HG02981 (cell line): Measurements from ENCODE around the gene VOPP1.

ENCODE experiments used
- ATAC-seq: cut with Tn5 transposase; IDR thresholded peaks from one replicate; pipeline ENCODE4 v1.9.1; 2021; ENCODE audit warnings: mild to moderate bottlenecking, moderate library complexity; ENCODE audit not compliant: unreplicated experiment

The VOPP1 gene

DNA sequence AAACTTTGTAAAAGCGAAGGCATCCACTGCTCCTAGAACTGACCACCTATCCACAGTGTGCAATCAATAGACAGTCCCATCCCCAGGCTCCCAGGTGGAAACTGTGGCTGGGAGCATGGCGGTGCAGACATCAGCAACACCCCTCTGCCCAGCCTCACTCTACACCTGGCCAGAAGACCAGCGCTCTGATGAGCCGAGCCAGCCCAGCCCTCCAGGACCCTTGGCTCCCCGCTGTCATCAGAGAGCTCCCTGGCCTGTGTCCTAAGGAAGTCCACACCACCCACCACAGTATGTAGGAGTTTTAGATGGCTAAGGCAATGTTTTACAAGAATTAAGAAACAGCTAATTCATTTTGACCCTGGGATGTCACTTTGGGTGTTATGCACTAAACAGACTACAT lies 81.0 kb downstream of the VOPP1 start:
- no peak for ATAC-seq

DNA sequence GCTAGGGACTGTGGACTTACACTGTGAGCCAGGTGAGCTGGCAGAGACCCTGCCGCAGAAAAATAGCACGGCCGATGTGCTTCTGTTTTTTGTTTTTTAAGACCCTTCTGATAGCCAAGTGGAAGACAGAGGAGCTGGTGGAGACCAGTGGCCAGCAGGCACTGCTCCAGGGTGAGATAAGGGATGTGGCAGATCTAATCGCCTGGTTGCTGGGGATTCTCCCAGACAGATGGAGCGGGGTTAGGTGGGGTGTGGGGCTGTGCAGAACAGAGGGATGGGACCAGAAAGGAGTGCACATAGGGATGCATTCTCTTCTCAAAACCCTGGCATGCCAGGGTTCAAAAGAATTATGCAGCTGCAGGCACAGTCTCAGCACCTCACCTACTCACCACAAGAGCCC lies 82.2 kb downstream of the VOPP1 start:
- no peak for ATAC-seq

DNA sequence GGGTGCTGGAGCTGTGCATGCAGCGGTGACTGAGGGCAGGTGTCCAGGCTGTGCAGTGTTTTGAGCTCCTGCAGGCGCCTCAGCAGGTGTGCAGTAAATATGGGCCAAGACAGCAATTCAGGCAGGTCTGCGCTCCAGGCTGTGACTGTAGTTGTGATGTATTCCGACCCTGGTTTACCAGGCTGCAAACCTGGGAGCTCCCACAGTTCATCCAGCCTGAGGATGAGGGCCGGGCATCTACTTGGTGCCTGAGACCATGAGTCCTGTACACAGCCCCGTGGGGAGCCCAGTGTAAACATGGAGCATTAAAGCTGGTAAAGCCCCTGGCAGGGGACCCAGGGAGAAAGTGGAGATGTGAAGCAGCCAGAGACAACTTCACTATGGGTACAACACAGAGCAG lies 82.8 kb downstream of the VOPP1 start:
- ATAC-seq: no peak

DNA sequence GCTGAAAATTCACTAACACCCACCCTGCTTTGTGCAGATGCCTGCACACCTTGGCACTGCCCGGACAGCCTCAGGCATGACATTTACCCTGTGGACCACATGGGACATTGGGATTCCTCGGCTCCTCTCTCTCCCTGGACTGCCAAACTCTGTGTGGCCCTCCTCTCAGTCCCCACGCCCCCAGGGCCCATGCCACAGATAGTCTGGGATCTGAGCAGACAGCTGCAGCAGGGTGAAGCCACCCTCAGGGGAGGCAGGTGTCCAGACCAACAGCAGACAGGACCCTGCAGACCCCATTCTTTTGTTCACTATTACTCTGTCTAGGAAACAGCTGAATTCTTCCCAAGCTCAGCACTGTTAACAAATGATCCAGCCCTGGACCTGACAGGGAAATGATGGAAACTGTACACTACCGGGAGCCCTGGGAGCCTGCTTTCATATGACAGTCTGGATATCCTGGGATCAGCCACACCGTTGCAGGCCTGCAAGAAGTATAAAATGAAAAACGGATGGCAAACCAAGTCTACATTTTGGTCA lies 83.4 kb downstream of the VOPP1 start:
- no peak for ATAC-seq

DNA sequence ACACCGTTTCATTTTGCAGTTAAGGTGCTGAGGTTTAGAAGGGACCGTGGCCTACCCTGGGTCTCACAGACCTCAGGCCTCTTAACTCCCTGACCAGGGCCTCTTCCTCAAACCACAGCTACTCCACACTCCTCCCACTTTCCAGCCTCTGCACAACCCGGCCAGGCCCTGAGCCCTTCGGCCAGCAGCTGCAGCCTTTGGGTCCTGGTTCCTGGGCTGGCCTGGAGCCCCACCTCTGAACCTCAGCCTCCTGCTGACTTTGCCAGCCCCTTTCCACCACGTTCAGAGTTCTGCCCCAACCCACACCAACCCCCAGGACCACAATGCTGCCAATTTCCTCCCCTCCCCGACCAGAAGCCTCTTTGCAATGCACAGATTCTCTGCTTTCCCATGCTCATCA lies 84.1 kb downstream of the VOPP1 start:
- ATAC-seq: no peak

DNA sequence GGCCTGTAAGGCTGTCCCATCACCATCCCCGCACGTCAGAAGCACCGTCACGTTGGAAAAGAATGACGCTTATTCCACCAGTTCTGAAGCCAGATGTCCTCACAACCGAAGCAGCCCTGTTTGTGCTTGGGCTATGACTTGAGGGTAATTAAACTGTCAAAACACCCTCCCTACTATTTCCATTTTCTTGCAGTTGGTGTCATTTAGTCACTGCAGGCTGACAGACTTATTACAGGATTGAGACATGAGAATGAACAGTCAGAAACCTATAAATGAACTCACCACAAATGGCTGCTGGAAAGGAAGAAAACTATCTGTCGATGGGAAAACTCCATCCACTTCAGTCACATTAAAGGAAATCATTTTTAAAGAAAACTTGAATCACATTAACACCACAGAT lies 85.3 kb downstream of the VOPP1 start:
- no peak for ATAC-seq

DNA sequence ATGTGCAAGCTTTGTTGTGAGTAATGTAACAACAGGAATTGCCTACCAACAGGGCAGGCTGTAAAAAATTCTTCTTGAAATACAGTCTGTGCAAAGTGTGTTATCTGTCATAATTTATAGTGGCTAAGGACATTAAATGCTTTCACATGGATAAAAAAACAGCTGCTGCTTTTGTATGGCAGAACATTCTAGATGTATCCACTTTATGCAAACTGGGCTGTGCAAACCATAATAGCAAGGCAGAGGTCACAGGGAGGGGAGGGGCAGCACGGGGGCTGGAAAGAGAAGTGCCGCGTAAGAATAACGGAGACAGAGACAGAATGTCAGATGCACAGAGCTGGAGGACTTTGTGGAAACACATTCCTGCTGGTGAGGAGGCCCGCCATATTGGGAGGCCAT lies 86.1 kb downstream of the VOPP1 start:
- no peak for ATAC-seq

DNA sequence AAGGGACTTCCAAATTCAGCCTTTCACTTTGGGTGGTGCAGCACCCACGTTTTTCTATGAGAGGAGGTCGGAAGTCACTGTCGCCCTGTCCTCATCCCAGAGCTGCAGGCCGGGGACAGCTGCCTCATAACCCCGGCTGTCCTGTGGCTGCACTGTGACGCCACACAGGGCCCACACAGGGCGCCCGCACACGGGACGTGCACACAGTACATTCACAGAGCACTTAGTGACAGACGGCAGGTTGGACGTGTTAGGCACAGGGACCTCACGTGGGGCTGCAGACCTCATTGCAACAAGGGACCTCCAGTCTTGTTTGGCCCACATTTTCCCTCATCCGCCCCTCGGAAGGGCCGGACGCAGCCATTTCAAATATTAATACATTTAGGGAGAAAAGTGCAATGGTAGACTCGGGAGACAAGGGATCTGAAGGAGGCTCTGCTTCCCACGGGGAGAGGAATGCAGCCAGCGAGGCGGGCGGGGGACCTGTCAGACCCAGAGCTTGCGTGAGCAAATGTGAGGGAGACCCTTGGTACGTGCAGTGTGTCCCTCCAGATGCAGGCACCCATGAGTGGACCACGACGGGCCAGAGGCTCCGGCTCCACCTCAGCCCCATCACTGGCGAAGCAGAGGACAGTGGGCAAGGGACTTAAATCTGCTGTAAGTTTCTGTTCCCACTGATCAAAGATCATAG lies 86.7 kb downstream of the VOPP1 start:
- ATAC-seq: no peak

DNA sequence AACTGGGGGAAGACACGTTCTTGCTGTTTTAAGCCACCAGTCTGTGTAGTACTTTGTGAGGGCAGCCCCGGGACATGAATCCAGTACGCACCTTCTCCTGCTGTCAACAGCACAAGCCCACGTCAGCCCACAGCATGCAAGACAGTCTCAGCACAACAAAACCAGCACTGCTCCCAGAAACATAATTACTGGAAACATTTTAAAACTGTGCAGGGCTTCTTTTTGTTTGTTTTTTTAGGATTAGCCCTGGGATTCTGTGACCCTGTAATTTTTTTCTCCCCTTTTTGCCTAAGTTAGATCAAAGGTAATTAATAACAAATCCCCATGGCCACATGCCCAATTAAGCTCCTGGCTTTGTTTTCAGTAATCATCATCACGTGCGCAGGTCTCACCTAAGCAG lies 87.5 kb downstream of the VOPP1 start:
- no peak for ATAC-seq

DNA sequence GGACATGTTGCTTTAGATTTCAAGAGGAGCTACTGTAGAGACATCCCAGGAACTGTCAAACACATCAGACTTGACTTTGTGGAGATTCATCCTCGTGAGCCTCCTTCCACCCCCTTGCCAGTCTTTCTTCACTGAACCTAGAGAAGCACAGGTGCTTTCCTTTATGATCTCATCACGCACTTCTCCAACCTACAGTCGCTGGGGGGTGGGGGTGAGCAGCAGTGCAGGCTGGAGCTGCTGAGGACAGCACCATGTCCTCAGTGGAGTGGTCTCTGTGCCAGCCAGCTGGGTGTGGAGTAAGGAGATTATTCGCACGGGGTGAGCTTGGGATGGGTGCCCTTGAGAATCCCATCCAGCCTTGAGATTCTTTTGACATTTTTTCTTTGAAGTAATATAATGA lies 88.1 kb downstream of the VOPP1 start:
- no peak for ATAC-seq

DNA sequence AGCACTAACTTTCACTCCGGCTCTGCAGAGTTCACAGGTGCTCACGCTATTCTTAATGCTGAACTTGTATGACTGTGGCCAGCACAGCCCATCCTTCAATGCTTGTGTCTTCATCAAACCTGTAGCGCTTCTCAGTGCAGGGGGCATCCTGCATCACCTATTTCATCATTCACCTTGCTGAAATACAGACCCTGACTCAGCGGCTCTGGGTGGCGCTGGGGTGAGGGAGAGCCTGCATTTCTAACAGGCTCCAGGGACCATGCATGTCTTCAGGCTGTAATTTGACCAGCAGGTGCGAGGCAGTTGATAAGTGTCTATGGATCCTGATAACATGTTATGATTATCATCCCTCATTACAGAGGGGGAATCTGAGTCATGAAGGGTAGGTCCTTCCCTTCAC lies 89.3 kb downstream of the VOPP1 start:
- ATAC-seq: no peak

DNA sequence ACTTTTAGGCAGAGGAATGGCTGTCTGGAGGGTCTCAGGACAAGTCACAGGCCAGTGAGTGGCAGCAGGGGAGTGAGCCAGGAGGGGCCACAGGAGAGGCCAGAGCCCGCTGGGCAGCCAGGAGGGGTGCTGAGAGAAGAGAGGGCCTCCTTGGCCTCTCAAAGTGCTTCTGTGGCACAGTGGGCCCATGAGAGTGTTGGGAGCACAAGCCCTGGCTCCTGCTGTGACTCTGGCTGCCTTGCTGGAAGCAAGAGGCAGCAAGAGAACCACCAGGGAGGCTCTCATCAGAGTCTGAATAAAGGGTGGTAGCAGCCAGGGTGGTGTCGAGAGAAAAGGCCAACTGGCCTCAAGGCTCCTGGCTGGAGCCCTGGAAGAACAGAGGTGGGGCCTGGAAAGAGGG lies 91.1 kb downstream of the VOPP1 start:
- no peak for ATAC-seq

DNA sequence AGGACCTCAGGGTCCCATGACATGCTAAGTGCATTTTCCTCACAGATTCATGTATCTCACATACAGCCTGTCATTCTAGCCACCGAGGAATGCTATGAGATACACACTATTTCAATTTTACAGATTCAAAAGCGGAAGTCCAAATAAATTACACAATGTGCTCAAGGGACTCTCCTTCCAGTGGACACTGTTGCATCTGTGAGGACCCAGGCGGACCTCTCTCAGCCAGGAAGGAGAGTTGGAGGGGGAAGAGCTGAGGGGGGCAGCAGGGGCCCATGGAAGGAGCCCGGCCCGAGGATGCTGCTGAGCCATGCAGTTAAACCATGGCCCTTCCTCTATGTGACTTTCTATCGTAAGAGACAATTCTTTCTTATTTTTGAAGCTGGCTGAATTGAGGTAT lies 93.6 kb downstream of the VOPP1 start:
- no peak for ATAC-seq

DNA sequence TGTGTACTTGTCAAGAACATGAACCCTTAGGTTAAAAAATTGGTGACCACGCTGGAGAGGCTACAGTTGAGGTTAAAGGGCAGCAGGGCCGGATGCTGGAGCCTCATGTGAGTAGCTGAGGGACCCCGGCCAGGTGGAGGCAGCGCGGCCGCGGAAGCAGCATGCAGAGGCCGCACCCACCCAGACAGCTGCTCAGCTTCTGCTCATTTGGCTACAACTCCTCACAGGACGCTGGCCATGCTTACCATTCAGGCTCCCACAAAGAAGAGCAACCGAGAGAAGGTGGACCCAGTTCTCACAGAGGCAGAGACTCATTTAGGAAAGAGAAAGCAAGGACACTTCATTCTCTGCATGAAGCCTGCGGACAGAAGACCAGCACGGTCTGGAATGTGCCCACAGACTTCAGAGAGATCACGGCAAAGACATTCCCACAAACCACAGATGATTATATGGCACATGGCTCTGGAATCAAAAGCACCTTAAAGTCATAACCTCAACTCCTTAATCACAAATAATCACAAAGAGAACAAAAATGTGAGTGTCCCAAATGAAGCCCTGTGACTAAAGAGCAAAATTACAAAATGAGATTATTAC lies 94.4 kb downstream of the VOPP1 start:
- ATAC-seq: no peak

DNA sequence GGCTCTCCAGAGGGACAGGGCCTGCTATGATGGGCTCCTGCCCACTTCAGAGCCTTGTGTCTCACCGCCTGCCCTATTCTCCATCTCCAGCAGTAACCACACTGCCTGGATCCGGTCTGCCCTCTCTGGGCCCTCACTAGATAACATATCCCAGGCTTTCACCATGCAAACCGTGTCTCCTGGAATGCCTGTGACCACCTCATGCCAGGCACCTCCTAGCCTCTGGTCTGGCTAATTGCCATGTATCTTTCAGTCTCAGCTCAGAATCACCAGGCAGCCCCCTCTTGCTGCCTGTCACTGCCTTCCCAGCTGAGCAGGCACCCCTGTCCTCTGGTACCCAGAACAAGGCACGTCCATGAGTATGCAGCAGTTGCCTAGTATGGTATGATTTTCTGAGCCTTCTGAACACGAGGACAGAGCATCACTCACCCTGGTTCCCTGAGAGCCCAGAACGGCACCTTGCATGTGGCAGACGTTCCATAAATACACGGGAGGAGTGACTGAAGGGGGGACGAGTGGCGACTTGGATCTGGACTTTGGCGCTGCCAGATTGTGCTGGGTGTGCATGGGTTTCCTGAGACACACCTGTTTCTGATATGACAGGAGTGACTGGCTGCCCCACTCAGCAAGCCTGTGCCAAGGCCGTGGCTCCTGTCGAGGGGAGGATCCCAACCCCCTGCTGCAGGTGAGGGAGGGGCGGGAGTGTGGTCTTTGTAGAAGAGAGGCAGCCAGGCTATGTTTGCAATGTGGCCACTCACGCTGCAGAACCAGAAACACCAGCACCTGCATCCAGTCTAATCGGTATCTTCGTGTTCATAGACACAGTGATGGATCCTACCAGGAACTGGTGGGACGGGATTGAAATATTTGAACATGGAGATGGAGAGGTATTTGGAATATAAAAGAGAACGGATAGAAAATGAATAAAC lies 95.2 kb downstream of the VOPP1 start:
- ATAC-seq: no peak

DNA sequence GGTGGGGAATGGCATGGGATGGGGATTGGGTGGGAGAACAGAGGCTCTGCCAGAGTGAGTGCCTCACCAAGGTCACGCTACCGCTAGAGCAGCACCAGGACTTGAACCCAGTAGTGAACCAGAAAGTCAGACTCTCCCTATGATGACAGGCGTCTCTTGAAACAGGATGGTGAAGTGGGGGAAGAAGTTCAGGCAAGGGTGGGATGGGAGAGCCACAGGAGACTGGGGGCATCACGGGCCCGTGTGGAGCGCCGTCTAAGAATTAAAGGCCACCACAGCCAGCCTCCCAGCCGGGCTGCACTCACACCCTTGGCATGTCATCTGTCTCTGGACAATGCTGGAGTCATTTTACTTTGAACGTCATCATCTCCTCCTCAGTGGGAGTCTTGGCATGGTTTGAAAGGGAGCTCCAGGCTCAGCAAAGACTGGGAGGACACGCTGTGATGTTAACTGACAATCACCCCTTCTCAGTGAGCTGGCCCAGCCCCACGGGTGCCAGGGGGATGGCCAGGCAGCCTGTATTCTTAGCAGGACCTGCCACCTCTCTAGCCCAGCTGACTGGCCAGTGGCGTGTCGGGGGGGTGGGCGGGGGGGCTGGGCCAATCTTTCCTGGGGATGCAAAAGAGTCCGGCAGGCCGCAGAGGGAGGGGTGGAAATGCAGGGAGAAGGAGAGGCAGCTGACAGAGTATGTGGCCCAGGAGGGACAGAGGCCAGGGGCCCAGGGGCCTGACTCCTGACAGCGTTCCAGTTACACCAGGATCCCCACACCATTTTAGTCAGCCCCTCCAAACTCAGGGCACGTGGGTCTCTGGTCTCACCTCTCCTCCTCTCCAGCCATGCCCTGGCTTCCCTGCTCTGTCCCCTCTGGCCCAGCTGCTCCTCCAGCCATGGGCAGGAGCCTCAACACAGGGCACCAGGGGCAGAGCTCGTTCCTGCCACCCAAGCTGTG lies 96.2 kb downstream of the VOPP1 start:
- no peak for ATAC-seq

DNA sequence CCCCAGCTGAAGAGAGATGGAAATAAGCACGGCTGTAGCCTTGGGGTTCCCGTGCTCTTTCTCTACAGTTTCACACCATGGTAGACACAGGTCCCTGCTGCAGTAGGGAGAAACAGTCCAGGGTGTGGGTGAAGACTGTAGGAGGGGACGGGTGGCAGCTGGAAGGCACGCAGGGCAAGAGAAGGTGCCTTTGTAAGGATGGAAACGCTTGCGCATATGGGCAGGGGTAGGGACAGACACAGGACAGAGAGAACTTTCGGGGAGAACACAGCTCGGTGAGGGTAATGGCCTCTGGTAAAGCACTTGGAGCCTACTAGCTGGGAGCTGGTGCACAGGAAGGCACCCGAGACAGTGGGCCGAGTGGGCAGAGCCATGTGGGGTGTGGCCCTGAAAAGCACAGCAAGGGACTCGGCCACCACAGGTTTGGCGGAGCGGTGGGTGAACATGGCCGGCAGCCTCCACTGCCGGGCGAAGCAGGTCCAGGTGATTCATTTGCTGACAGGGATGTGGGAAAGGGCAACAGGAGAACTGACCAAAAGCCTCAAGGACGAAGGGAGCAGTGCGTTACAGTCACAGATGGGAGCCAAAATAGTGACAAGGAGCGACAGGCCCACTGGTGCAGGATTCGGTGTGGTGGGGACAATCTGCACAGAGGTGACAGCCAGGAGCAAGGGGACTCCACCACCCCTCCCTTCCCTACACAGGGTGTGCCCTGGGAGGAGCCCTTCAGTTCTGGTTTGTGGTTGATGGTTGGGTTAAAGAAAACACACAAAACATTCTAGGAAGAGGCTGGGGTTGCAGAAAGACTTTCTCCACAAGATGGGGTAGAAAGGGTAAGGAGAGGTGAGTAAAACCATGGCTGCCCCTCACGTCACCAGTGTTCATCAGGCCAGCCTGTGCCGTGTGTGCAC lies 97.1 kb downstream of the VOPP1 start:
- no peak for ATAC-seq

DNA sequence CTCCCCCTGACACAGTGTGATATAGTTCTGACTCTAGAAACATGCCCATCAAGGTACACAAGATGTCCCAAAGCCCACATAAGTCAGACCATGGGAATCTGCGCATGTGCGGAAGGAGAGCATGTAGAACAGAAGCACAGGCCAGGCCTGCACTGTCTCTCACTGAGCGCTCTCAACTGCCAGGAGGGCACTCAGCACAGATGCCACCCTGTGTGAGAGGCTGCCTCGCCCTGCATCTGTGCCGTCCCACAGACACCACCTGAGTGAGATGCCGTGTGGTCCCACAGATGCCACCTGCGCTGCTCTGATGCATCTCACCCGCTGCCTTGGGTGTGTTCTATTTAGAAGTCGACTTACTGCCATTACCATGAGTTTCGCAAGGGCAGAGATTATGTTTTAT lies 98.4 kb downstream of the VOPP1 start:
- no peak for ATAC-seq

DNA sequence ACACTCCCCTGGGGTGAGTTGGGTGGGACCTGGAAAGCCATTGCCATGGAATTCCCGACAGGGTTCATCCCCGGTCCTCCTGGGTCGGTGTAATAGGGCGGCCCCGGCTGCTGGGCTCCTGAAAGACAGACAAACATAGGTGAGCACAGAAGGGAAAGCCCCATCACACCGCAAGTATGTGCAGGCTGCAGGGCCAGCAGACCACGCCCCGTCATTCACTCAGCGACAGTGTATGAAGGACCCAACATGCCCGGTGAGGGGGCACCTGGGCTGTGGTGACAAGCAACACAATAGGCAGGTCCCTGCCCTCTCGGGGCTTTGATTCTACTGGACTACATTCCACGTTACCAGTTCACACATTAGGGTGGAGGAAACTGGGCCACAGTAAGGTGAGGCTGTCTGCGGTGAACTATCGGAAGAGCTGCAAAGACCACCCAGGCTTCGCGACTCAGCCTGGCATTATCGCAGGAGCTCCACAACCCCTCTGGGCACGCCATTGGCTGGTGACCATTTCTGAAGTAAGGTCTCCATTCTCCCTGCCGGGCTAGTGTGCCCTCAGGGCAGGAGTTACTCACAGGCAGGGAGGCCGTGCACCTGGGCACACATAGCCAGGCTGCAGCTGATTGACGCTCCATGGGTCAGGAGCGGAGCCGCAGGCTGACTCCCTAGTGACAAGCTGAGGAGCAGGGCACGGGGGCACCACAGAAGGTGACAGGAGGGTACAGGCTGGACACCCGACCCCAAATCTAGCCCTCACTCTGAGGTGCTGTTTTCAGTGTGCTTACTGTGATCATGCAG lies 99.2 kb downstream of the VOPP1 start:
- ATAC-seq: no peak
